Activated CD8-positive, alpha-beta memory T cell treated with anti-CD3 and anti-CD28 coated beads, Interleukin-2, amount 50 U/mL, for 4 hours (primary cell): ENCODE measurements around the gene WNT7A.

Source experiments
- DNase-seq: peaks from one replicate; pipeline ENCODE4 v3.0.0-alpha.2; 2020

WNT7A gene

GRCh38 chr3:13767896-13768295 lies 112.0 kb downstream of the WNT7A start:
- no peak for DNase-seq

- DNase-seq: no peak
Measured at GRCh38 chr3:13767030-13767429, 112.8 kb downstream of the WNT7A start.
